ENCODE data around the gene ROR1. TPM values are rescaled to one million over a fixed set of nuclear protein-coding genes. Genes with fewer than 3 reads are reported as not detected.
A peak's percentile ranks its signal among the peaks of the same experiment; 100 is the strongest.

The ROR1 gene
- total and polyA plus RNA-seq, 2 of the 4 experiments (the other 2 are of a cell fraction): 4.4 to 10.0 TPM

DNA sequence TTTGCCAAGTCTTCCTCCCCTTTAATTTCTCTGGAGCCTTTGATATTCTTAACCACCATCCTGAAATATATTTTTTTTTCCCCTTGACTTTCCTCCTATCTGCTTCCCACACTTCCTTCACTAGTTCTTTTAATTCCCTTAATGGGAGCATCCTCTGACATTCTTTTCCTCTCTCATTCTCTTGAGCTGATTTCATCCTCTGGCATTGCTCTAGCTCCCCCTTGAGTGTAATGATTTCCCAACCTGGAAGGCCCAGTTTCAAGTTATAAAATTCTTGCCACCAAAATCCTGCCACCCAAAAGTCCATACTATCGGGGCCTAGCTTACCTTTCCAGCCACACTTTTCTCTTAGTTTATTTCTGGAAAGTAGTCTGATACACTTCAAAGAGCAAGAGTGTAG is 390.2 kb downstream of the ROR1 start:
- Histone ChIP-seq H2BK20ac (ENCODE audit: low read depth, low read length) (no peak overlapping the region), H3K27ac (ENCODE audit: insufficient read depth, low read length) (no peak overlapping the region), H2AK9ac (replicated peaks; ENCODE audit: low read depth, low read length, poor library complexity) (no peak overlapping the region), H3K4me2 (ENCODE audit: low read depth, low read length) (no peak overlapping the region), H3K56ac (ENCODE audit: extremely low read depth, insufficient read depth, low read length) (no peak overlapping the region), H3K4ac (ENCODE audit: low read depth, low read length) (no peak overlapping the region), H2AFZ (replicated peaks; ENCODE audit: low read length, poor library complexity) (no peak overlapping the region), H2BK5ac (ENCODE audit: low read depth, low read length, poor library complexity, severe bottlenecking) (no peak overlapping the region), H3K27me3 (ENCODE audit: control insufficient read depth, insufficient read depth, low read length) (no peaks in the 10 kb centered on the region), H2AK5ac (ENCODE audit: low read depth, low read length) (no peak overlapping the region), H4K5ac (ENCODE audit: low read depth, low read length) (no peak overlapping the region), H2BK15ac (ENCODE audit: low read depth, low read length) (no peak overlapping the region), H3K14ac (replicated peaks; ENCODE audit: low read depth, low read length) (no peak overlapping the region), H3K79me1 (ENCODE audit: low read depth in 1 of 2, low read length in 2 of 2) (no peaks in the 10 kb centered on the region), H3K9me3 (ENCODE audit: control insufficient read depth, insufficient read depth, low read length) (no peaks in the 10 kb centered on the region), H4K8ac (ENCODE audit: low read depth in 2 of 2, low read length in 2 of 2) (no peak overlapping the region), H3K4me1 (ENCODE audit: control insufficient read depth, insufficient read depth, low read length) (peaks cover 2% of the 10 kb centered on the region), H2BK120ac (ENCODE audit: low read depth, low read length) (no peak overlapping the region), H3K9ac (ENCODE audit: low read depth, low read length) (no peak overlapping the region; the same call in 1 of the 2 replicates), H4K20me1 (ENCODE audit: insufficient read depth, low read length) (no peaks in the 10 kb centered on the region), H3K36me3 (ENCODE audit: control insufficient read depth, insufficient read depth, low read length) (peaks cover 4% of the 10 kb centered on the region; the same call in 1 of the 2 replicates), H3K4me3 (ENCODE audit: insufficient read depth, low read depth, low read length) (no peak overlapping the region), H3K23ac (ENCODE audit: low read depth, low read length) (no peak overlapping the region), H3K18ac (ENCODE audit: low read depth, low read length) (no peak overlapping the region), H3K9me1 (ENCODE audit: insufficient read depth, low read length) (no peaks in the 10 kb centered on the region; the same call in 1 of the 2 replicates), H4K91ac (ENCODE audit: insufficient read depth, low read depth, low read length) (no peak overlapping the region)
- intact Hi-C loops (cut with micrococcal nuclease): loop anchor here (2.0 to 5.0 kb wide), 4 partner anchors 79 to 547 kb away; no protein-coding TSS in a partner anchor
- in situ Hi-C loops (cut with MboI; ENCODE audit: low sequenced_read_pairs): loop anchor here (5.0 kb wide), 1 partner anchor 78 kb away; no protein-coding TSS in a partner anchor
- POLR2A ChIA-PET (ENCODE audit: unreplicated experiment): interaction anchor here (0.6 to 0.7 kb wide), 2 partner anchors 370 to 494 kb away, joined by 3 read pairs; no protein-coding TSS in a partner anchor
- CTCF ChIA-PET: interaction anchor here (0.6 to 1.1 kb wide), 11 partner anchors 9 to 572 kb away, joined by 3 to 6 read pairs (median 3); no protein-coding TSS in a partner anchor
- peak; percentile 66 for TF ChIP-seq RAD21 (IDR thresholded peaks at IDR 0.05; ENCODE audit: low read length)
- no peak for TF ChIP-seq FOS (IDR thresholded peaks at IDR 0.05; ENCODE audit: low read depth, low read length)
- TF ChIP-seq, protein P1, sequence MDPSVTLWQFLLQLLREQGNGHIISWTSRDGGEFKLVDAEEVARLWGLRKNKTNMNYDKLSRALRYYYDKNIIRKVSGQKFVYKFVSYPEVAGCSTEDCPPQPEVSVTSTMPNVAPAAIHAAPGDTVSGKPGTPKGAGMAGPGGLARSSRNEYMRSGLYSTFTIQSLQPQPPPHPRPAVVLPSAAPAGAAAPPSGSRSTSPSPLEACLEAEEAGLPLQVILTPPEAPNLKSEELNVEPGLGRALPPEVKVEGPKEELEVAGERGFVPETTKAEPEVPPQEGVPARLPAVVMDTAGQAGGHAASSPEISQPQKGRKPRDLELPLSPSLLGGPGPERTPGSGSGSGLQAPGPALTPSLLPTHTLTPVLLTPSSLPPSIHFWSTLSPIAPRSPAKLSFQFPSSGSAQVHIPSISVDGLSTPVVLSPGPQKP (IDR thresholded peaks at IDR 0.05; ENCODE audit: borderline replicate concordance, low read depth, low read length): no peak
- TF ChIP-seq CEBPB (IDR thresholded peaks at IDR 0.05; ENCODE audit: low read depth, low read length): no peak
- peak; percentile 56 for TF ChIP-seq SMC3 (IDR thresholded peaks at IDR 0.05; ENCODE audit: low read depth, low read length)
- TF ChIP-seq MAFK (IDR thresholded peaks at IDR 0.05; ENCODE audit: low read depth, low read length): no peak
- no peak for TF ChIP-seq MXI1 (IDR thresholded peaks at IDR 0.05; ENCODE audit: borderline replicate concordance, low read depth, low read length)
- TF ChIP-seq CHD1 (IDR thresholded peaks at IDR 0.05; ENCODE audit: low read depth, low read length): no peak
- no peak for TF ChIP-seq POLR2A (IDR thresholded peaks at IDR 0.05; ENCODE audit: low read depth, low read length)
- TF ChIP-seq, protein P2, sequence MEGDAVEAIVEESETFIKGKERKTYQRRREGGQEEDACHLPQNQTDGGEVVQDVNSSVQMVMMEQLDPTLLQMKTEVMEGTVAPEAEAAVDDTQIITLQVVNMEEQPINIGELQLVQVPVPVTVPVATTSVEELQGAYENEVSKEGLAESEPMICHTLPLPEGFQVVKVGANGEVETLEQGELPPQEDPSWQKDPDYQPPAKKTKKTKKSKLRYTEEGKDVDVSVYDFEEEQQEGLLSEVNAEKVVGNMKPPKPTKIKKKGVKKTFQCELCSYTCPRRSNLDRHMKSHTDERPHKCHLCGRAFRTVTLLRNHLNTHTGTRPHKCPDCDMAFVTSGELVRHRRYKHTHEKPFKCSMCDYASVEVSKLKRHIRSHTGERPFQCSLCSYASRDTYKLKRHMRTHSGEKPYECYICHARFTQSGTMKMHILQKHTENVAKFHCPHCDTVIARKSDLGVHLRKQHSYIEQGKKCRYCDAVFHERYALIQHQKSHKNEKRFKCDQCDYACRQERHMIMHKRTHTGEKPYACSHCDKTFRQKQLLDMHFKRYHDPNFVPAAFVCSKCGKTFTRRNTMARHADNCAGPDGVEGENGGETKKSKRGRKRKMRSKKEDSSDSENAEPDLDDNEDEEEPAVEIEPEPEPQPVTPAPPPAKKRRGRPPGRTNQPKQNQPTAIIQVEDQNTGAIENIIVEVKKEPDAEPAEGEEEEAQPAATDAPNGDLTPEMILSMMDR (conservative IDR thresholded peaks at IDR 0.05; ENCODE audit: low read depth, low read length): peak; percentile 70
- no peak for TF ChIP-seq NFE2L2 (IDR thresholded peaks at IDR 0.05; ENCODE audit: low read depth, low read length)
- no peak for TF ChIP-seq MAZ (IDR thresholded peaks at IDR 0.05; ENCODE audit: borderline replicate concordance, low read depth, low read length)
- no peak for TF ChIP-seq RFX5 (IDR thresholded peaks at IDR 0.05; ENCODE audit: low read depth, low read length)
- TF ChIP-seq RCOR1 (IDR thresholded peaks at IDR 0.05; ENCODE audit: insufficient replicate concordance, low read length): no peak
- no peak for TF ChIP-seq BHLHE40 (IDR thresholded peaks at IDR 0.05; ENCODE audit: low read depth, low read length)
- TF ChIP-seq, protein P3, sequence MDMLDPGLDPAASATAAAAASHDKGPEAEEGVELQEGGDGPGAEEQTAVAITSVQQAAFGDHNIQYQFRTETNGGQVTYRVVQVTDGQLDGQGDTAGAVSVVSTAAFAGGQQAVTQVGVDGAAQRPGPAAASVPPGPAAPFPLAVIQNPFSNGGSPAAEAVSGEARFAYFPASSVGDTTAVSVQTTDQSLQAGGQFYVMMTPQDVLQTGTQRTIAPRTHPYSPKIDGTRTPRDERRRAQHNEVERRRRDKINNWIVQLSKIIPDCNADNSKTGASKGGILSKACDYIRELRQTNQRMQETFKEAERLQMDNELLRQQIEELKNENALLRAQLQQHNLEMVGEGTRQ (IDR thresholded peaks at IDR 0.05; ENCODE audit: low read depth, low read length): no peak
- DNase-seq: peak; percentile 64
- ATAC-seq (ENCODE audit: low read depth): peak; percentile 73
- WGBS, 2 experiments (ENCODE audit: extremely low coverage in 2 of 2, insufficient read length in 1 of 2): no CpG with 5 or more reads among the region's 1 CpG
- no TSS peak for BruUV-seq (replicated peaks)
- dilution Hi-C loops (cut with HindIII; ENCODE audit: low sequenced_read_pairs, unreplicated experiment): no loop called here
